Measurements from ENCODE around the gene HMGN4.
A peak's percentile ranks its signal among the peaks of the same experiment; 100 is the strongest.
"Not testable (repeated sequence)": the region's sequence is repeated elsewhere in the genome, so short reads cannot be mapped to it uniquely, and the experiment has no call there.

Gene HMGN4

DNA sequence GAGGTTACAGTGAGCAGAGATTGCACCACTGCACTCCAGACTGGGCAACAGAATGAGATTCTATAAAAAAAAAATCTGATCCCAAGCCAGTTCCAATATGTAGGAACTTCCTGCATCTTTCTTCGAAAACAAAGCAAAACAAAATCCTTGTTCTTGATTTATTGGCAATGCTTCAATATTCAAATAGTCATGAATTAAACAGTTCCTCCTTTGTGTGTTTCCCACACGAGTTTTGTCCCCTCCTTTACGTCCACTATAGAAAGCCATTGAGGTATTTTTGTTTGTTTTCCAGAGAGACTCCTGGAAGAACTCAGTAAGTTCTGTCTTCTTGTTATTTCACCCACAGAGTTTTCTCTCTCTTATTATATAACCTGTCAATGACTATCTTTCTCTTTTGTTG lies 30.5 kb upstream of the HMGN4 start:
- Histone ChIP-seq H3K9me3 (replicated peaks; ENCODE audit: low read length) (no peaks in the 10 kb centered on the region), H3K4me3 (ENCODE audit: low read length) (no peak overlapping the region), H3K27me3 (ENCODE audit: control insufficient read depth, insufficient read depth, low read length) (peaks cover 33% of the 10 kb centered on the region), H3K4me1 (ENCODE audit: control insufficient read depth, insufficient read depth, low read length) (no peaks in the 10 kb centered on the region), H3K36me3 (ENCODE audit: insufficient read depth, low read length) (no peaks in the 10 kb centered on the region), H3K9ac (ENCODE audit: low read depth, low read length) (no peak overlapping the region), H3K4me2 (ENCODE audit: low read length) (no peak overlapping the region)

GRCh38 chr6:26511033-26511432 lies 27.1 kb upstream of the HMGN4 start:
- H3K4me1 ChIP-seq (ENCODE audit: control insufficient read depth, insufficient read depth, low read length); H3K4me3 ChIP-seq (ENCODE audit: low read length); H3K9ac ChIP-seq (ENCODE audit: low read depth, low read length); H3K36me3 ChIP-seq (ENCODE audit: insufficient read depth, low read length); H3K9me3 ChIP-seq (replicated peaks; ENCODE audit: low read length); H3K4me2 ChIP-seq (ENCODE audit: low read length): not testable (repeated sequence)
- peaks cover 11% of the 10 kb centered on the region for H3K27me3 ChIP-seq (ENCODE audit: control insufficient read depth, insufficient read depth, low read length)

- no peak overlapping the region for H3K9ac ChIP-seq (ENCODE audit: low read depth, low read length)
- no peaks in the 10 kb centered on the region for H3K27me3 ChIP-seq (ENCODE audit: control insufficient read depth, insufficient read depth, low read length)
- no peaks in the 10 kb centered on the region for H3K4me1 ChIP-seq (ENCODE audit: control insufficient read depth, insufficient read depth, low read length)
These were observed 23.2 kb upstream of the HMGN4 start for GRCh38 chr6:26514984-26515383.

DNA sequence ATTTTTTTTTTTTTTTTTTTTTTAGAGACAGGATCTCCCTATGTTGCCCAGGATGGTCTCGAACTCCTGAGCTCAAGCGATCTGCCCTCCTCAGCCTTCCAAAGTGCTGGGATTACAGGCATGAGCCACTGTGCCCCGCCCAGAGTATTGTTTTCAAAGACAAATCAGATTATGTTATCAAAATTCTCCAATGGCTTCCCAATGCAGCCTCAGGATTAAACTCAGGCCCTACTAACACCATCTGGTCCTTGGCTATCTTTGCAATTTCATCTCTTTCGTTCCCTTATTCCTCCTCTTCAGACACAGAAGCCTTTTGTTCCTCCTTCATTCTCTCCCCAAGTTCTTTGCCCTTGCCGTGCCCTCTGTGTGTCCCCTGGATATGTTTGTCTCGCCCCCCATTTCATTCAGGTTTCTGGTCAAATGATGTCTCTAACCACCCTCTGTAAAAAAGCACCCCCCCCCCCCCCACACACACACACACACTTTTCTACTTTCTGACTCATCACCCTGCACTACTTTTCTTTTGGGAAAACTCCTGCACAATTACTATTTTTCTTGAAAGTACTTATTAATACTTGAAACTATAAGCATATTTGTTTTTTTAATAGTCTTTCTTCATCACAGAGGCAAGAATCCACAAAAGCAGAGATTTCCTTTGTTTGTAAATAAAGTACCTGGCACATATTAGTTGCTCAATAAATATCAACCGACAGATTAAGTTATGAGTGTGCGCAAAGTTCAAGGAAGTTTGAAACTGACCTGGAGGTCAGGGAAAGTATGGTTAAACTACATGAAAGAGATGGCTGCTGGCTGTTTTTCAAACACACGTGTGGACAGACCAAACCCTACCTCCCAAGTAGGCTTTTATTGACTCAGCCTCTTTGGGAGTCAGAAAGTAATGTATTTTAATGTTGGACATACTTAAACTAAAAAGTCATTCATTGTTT lies 21.4 kb upstream of the HMGN4 start:
- Histone ChIP-seq H3K4me1 (ENCODE audit: control insufficient read depth, insufficient read depth, low read length) (peaks cover 6% of the 10 kb centered on the region), H3K36me3 (ENCODE audit: insufficient read depth, low read length) (no peaks in the 10 kb centered on the region), H3K4me3 (ENCODE audit: low read length) (no peak overlapping the region), H3K9ac (ENCODE audit: low read depth, low read length) (no peak overlapping the region), H3K27me3 (ENCODE audit: control insufficient read depth, insufficient read depth, low read length) (no peaks in the 10 kb centered on the region), H3K9me3 (replicated peaks; ENCODE audit: low read length) (no peaks in the 10 kb centered on the region), H3K4me2 (ENCODE audit: low read length) (no peak overlapping the region)

More at GRCh38 chr6:26514984-26515383, 23.2 kb upstream of the HMGN4 start:
- no peak overlapping the region for H3K4me2 ChIP-seq (ENCODE audit: low read length)
- H3K4me3 ChIP-seq (ENCODE audit: low read length) = no peak overlapping the region
- H3K9me3 ChIP-seq (replicated peaks; ENCODE audit: low read length) = no peaks in the 10 kb centered on the region
- no peaks in the 10 kb centered on the region for H3K36me3 ChIP-seq (ENCODE audit: insufficient read depth, low read length)

GRCh38 chr6:26519359-26519758 lies 18.8 kb upstream of the HMGN4 start:
- no peaks in the 10 kb centered on the region for H3K27me3 ChIP-seq (ENCODE audit: control insufficient read depth, insufficient read depth, low read length)
- H3K9me3 ChIP-seq (replicated peaks; ENCODE audit: low read length) = no peaks in the 10 kb centered on the region
- H3K36me3 ChIP-seq (ENCODE audit: insufficient read depth, low read length) = no peaks in the 10 kb centered on the region
- H3K4me3 ChIP-seq (ENCODE audit: low read length) = no peak overlapping the region
- H3K9ac ChIP-seq (ENCODE audit: low read depth, low read length) = no peak overlapping the region
- peaks cover 18% of the 10 kb centered on the region for H3K4me1 ChIP-seq (ENCODE audit: control insufficient read depth, insufficient read depth, low read length)
- H3K4me2 ChIP-seq (ENCODE audit: low read length) = no peak overlapping the region

- peak overlapping the region; percentile 79 for H3K4me2 ChIP-seq (ENCODE audit: low read length)
- H3K36me3 ChIP-seq (ENCODE audit: insufficient read depth, low read length) = no peaks in the 10 kb centered on the region
- peak overlapping the region; percentile 64 for H3K4me3 ChIP-seq (ENCODE audit: low read length)
- peaks cover 18% of the 10 kb centered on the region for H3K4me1 ChIP-seq (ENCODE audit: control insufficient read depth, insufficient read depth, low read length)
- no peaks in the 10 kb centered on the region for H3K27me3 ChIP-seq (ENCODE audit: control insufficient read depth, insufficient read depth, low read length)
- no peaks in the 10 kb centered on the region for H3K9me3 ChIP-seq (replicated peaks; ENCODE audit: low read length)
- H3K9ac ChIP-seq (ENCODE audit: low read depth, low read length) = peak overlapping the region; percentile 59
These were observed 17.8 kb upstream of the HMGN4 start for GRCh38 chr6:26520237-26520849.

DNA sequence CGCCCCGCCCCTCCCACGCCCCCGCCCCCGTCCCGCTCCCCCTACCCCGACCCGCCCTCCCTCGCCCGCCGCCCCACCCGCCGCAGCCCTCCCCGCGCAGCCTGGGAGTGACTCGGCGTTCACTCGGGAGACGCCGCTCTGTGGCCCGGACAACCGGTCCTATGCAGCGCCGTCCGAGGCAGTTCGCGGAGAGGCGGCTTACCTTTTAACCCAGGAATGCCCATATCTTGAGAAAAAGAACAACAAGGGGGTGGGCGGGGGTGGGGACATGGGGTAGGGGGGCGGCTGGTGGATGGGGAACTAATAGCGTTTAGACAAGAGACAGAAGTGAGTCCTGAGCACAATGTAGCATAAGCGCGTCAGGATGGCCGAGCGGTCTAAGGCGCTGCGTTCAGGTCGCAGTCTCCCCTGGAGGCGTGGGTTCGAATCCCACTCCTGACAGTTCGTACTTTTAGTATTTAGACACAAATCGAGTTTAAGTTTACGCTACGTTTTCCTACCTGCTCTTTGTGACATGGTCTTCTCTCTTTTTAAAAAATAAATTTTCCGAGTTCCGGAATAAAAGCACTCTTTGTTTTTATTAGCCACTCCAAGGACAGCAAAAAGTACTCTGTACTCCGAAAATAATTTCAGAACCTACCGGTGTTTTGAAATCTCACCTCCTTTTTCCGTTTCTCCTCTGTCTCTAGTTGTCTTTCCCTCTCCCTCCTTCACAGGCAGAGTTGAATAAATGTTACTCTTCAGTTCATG lies 17.1 kb upstream of the HMGN4 start:
- H3K9ac ChIP-seq (ENCODE audit: low read depth, low read length) = peak overlapping the region; percentile 87
- peaks cover 18% of the 10 kb centered on the region for H3K4me1 ChIP-seq (ENCODE audit: control insufficient read depth, insufficient read depth, low read length)
- H3K27me3 ChIP-seq (ENCODE audit: control insufficient read depth, insufficient read depth, low read length) = no peaks in the 10 kb centered on the region
- H3K36me3 ChIP-seq (ENCODE audit: insufficient read depth, low read length) = no peaks in the 10 kb centered on the region
- peak overlapping the region; percentile 68 for H3K4me3 ChIP-seq (ENCODE audit: low read length)
- no peaks in the 10 kb centered on the region for H3K9me3 ChIP-seq (replicated peaks; ENCODE audit: low read length)
- H3K4me2 ChIP-seq (ENCODE audit: low read length) = peak overlapping the region; percentile 89

DNA sequence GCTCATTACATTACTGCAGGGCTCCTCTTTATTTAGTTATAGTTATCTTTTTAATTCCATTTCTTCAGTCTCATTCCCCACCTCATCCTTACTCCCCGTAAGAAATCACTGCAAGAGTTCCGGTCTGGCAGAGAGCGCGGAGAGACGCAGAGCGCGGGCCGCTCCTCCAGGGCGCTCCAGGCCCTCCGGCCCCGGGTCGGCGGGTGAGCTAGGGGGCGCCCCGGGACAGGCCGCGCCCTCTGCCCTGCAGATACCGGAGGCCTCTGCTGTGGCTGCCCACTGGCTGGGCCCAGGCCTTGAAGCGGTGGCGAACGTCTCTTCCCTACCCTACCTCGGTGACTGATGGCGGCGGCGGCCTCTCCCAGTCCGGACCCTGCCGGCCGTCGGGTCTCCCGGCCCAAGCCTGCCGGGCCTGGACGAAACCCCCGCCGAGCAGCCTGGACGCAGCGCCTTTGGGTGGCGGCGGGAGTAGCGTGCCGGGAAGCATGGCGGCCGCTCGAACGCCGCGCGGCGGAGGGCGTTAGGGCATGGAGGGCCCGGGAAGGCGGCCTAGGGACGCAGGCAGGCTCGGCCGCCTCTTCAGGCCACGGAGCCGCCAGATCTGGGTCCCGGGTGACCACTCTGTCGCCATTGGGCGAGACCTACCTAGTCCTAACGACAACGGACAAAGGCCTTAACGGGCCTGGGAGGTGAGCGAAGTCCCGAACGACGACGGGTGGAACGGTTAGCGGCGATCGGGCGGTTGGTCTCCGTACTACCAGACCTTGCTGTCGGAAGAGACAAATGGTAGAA lies 16.4 kb upstream of the HMGN4 start:
- H3K27me3 ChIP-seq (ENCODE audit: control insufficient read depth, insufficient read depth, low read length) = no peaks in the 10 kb centered on the region
- H3K9me3 ChIP-seq (replicated peaks; ENCODE audit: low read length) = no peaks in the 10 kb centered on the region
- peak overlapping the region; percentile 89 for H3K4me2 ChIP-seq (ENCODE audit: low read length)
- H3K36me3 ChIP-seq (ENCODE audit: insufficient read depth, low read length) = no peaks in the 10 kb centered on the region
- H3K9ac ChIP-seq (ENCODE audit: low read depth, low read length) = peak overlapping the region; percentile 87
- H3K4me1 ChIP-seq (ENCODE audit: control insufficient read depth, insufficient read depth, low read length) = peaks cover 18% of the 10 kb centered on the region
- peak overlapping the region; percentile 68 for H3K4me3 ChIP-seq (ENCODE audit: low read length)

- H3K9me3 ChIP-seq (replicated peaks; ENCODE audit: low read length); H3K36me3 ChIP-seq (ENCODE audit: insufficient read depth, low read length); H3K27me3 ChIP-seq (ENCODE audit: control insufficient read depth, insufficient read depth, low read length): not testable (repeated sequence)
- peak overlapping the region; percentile 89 for H3K4me2 ChIP-seq (ENCODE audit: low read length)
- H3K4me3 ChIP-seq (ENCODE audit: low read length) = peak overlapping the region; percentile 68
- H3K9ac ChIP-seq (ENCODE audit: low read depth, low read length) = peak overlapping the region; percentile 87
- H3K4me1 ChIP-seq (ENCODE audit: control insufficient read depth, insufficient read depth, low read length) = peaks cover 18% of the 10 kb centered on the region
These were observed 15.5 kb upstream of the HMGN4 start for GRCh38 chr6:26522486-26523228.

DNA sequence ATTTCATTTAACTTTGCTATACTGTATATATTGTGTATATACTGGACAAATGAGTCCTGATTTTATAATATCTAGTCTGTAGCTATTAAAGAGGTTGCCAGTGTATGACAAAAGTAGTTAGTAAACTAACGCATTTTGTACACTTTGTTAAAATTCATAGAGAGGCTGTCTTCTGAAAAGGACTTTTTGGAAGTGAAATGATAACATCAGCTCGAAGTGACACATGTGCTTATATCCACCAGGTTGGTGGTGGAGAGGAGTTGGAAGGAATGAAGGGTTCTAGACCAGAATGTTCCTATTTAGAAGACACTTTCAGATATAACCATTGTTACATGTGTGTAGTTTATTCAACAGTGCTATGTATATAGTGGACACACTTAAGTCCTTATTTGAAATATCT lies 13.9 kb upstream of the HMGN4 start:
- H3K27me3 ChIP-seq (ENCODE audit: control insufficient read depth, insufficient read depth, low read length); H3K4me3 ChIP-seq (ENCODE audit: low read length); H3K36me3 ChIP-seq (ENCODE audit: insufficient read depth, low read length); H3K9me3 ChIP-seq (replicated peaks; ENCODE audit: low read length); H3K4me2 ChIP-seq (ENCODE audit: low read length); H3K9ac ChIP-seq (ENCODE audit: low read depth, low read length): not testable (repeated sequence)
- peaks cover 18% of the 10 kb centered on the region for H3K4me1 ChIP-seq (ENCODE audit: control insufficient read depth, insufficient read depth, low read length)

Data from skeletal muscle satellite cell (primary cell).